Lung (tissue), 12 donors: ENCODE measurements around the gene PITPNB. TPM values are rescaled to one million over a fixed set of nuclear protein-coding genes. Genes with fewer than 3 reads are reported as not detected.

Experiments used
- ATAC-seq: fragments of 200-7000 bp; cut with Tn5 transposase; one replicate; pipeline ENCODE4 v1.9.1; 2020; ENCODE audit warnings: moderate number of reproducible peaks; ENCODE audit not compliant: insufficient read depth, low FRiP score
- DNase-seq, 3 donors: peaks; one replicate each; pipeline ENCODE4 v3.0.0-alpha.2; 2013 to 2017
- H3K27ac ChIP-seq, 2 donors: one replicate each; pipeline ENCODE4 v1.5.1; 2013; ENCODE audit warnings: mild to moderate bottlenecking in 2 of 2, moderate library complexity in 2 of 2, control low read depth in 1 of 2, inconsistent platforms in 1 of 2, low read depth in 1 of 2, low read length in 1 of 2
- H3K27me3 ChIP-seq, 3 donors: one replicate each; pipeline ENCODE4 v1.5.1; 2013; ENCODE audit warnings: low read length in 2 of 3; ENCODE audit not compliant: control insufficient read depth in 3 of 3, insufficient read depth in 3 of 3
- H3K36me3 ChIP-seq, 4 donors: one replicate each; pipeline ENCODE4 v1.5.1; 2013; ENCODE audit warnings: low read length in 4 of 4, mild to moderate bottlenecking in 1 of 4, moderate library complexity in 1 of 4; ENCODE audit not compliant: control insufficient read depth in 4 of 4, insufficient read depth in 4 of 4
- H3K4me1 ChIP-seq, 5 donors: one replicate each; pipeline ENCODE4 v1.5.1; 2013; ENCODE audit warnings: low read length in 5 of 5, mild to moderate bottlenecking in 2 of 5, moderate library complexity in 1 of 5; ENCODE audit not compliant: control insufficient read depth in 5 of 5, insufficient read depth in 5 of 5
- H3K4me3 ChIP-seq: one replicate; pipeline ENCODE4 v1.5.1; 2013; ENCODE audit warnings: mild to moderate bottlenecking, control low read depth, moderate library complexity
- H3K9ac ChIP-seq, 2 donors: one replicate each; pipeline ENCODE4 v1.5.1; 2013; ENCODE audit warnings: low read length in 2 of 2, control low read depth in 1 of 2; ENCODE audit not compliant: insufficient read depth in 1 of 2
- H3K9me3 ChIP-seq, 4 donors: one replicate each; pipeline ENCODE4 v1.5.1; 2013; ENCODE audit warnings: low read length in 3 of 4, mild to moderate bottlenecking in 1 of 4, moderate library complexity in 1 of 4; ENCODE audit not compliant: control insufficient read depth in 4 of 4, insufficient read depth in 3 of 4
- CTCF ChIP-seq: IDR thresholded peaks from 2 replicates; pipeline ENCODE4 v1.5.1; 2012; ENCODE audit warnings: mild to moderate bottlenecking; ENCODE audit errors: control extremely low read depth, extremely low read depth
- WGBS, 2 donors: extraction: QIAGEN DNeasy Blood & Tissue Kit; methylation state at CpG; one replicate each; pipeline ENCODE4 v1.1.7; 2013; 5-methylcytosine and 5-hydroxymethylcytosine counted together
- polyA plus RNA-seq, 2 donors: library from polyadenylated mRNA; stranded (reverse); fragments of 200-250 nt; gene quantifications; one replicate each; pipeline ENCODE4 v1.2.1, GENCODE V29; 2013
- total RNA-seq, 2 donors: library from RNA; depleted of rRNA in 1 of 2; stranded (reverse); fragments of >200 nt in 1 of 2; gene quantifications; one replicate each; pipeline ENCODE4 v1.2.1, GENCODE V29; 2014 to 2021
- donor health status: control.
- donor health status: control.
- donor health status: Bipolar disorder and iron deficiency.
- donor health status: healthy.
- donor health status: DM: yes; HTN: yes; CAD: no.

PITPNB gene
- total and polyA plus RNA-seq, 4 donors = 19.2 to 73.5 (median 37.5) TPM

GRCh38 chr22:27842201-27842600 lies 76.9 kb downstream of the PITPNB start:
- DNase-seq = no peak
- no peaks in the 10 kb centered on the region for H3K9me3 ChIP-seq
- no peak overlapping the region for H3K4me3 ChIP-seq
- WGBS, 2 donors = 71 to 92% methylated on average over 1 of the region's 1 CpG
- H3K27me3 ChIP-seq = no peaks in the 10 kb centered on the region
- no peak overlapping the region for H3K27ac ChIP-seq
- no peak overlapping the region for H3K9ac ChIP-seq
- peaks cover 0 to 7% (median 2%) of the 10 kb centered on the region in 4 donors for H3K36me3 ChIP-seq
- no peak for ATAC-seq
- peaks cover 0 to 15% (median 3%) of the 10 kb centered on the region in 5 donors for H3K4me1 ChIP-seq
- TF ChIP-seq CTCF = no peak

- H3K4me3 ChIP-seq = no peak overlapping the region
- no peak overlapping the region for H3K27ac ChIP-seq
- peaks cover 0 to 15% (median 0%) of the 10 kb centered on the region in 5 donors for H3K4me1 ChIP-seq
- peaks cover 0 to 5% (median 0%) of the 10 kb centered on the region in 4 donors for H3K36me3 ChIP-seq
- no peak for TF ChIP-seq CTCF
- no peak overlapping the region for H3K9ac ChIP-seq
- ATAC-seq (no peak), DNase-seq (no peak)
- no peaks in the 10 kb centered on the region for H3K27me3 ChIP-seq
- 88 to 95% methylated on average over 7 of the region's 7 CpGs for WGBS, 2 donors
- H3K9me3 ChIP-seq = no peaks in the 10 kb centered on the region
Observed at GRCh38 chr22:27840436-27840835, 78.6 kb downstream of the PITPNB start.

GRCh38 chr22:27839057-27839660 lies 79.9 kb downstream of the PITPNB start:
- 90% methylated on average over 13 of the region's 13 CpGs for WGBS, 2 donors
- ATAC-seq (no peak), DNase-seq (no peak)
- H3K4me3 ChIP-seq = no peak overlapping the region
- peaks cover 0 to 2% (median 0%) of the 10 kb centered on the region in 4 donors for H3K36me3 ChIP-seq
- no peak overlapping the region for H3K9ac ChIP-seq
- H3K27ac ChIP-seq = no peak overlapping the region
- H3K9me3 ChIP-seq = no peaks in the 10 kb centered on the region
- no peaks in the 10 kb centered on the region for H3K27me3 ChIP-seq
- TF ChIP-seq CTCF = no peak
- H3K4me1 ChIP-seq = peaks cover 0 to 15% (median 0%) of the 10 kb centered on the region in 5 donors

GRCh38 chr22:27836181-27836580 lies 82.9 kb downstream of the PITPNB start:
- DNase-seq = no peak

More at GRCh38 chr22:27836181-27836580, 82.9 kb downstream of the PITPNB start:
- Histone ChIP-seq H3K4me3 (no peak overlapping the region), H3K27ac (no peak overlapping the region), H3K9me3 (no peaks in the 10 kb centered on the region), H3K36me3 (peaks cover 0 to 2% (median 0%) of the 10 kb centered on the region in 4 donors), H3K4me1 (peaks cover 0 to 2% (median 0%) of the 10 kb centered on the region in 5 donors), H3K27me3 (no peaks in the 10 kb centered on the region), H3K9ac (no peak overlapping the region)
- no peak for ATAC-seq
- WGBS, 2 donors = 56 to 70% methylated on average over 10 of the region's 10 CpGs
- no peak for TF ChIP-seq CTCF
